HG03060 (cell line): ENCODE measurements around the gene OBSCN.

Experiments used
- ATAC-seq: cut with Tn5 transposase; IDR thresholded peaks from one replicate; pipeline ENCODE4 v1.9.1; 2021; ENCODE audit warnings: low read depth, moderate number of reproducible peaks; ENCODE audit not compliant: unreplicated experiment

Gene OBSCN

GRCh38 chr1:228273720-228274451 lies 66.0 kb downstream of the OBSCN start:
- no peak for ATAC-seq

GRCh38 chr1:228274452-228275178 lies 66.8 kb downstream of the OBSCN start:
- no peak for ATAC-seq

GRCh38 chr1:228275179-228275429 lies 67.3 kb downstream of the OBSCN start:
- ATAC-seq = no peak

- no peak for ATAC-seq
Measured at GRCh38 chr1:228275430-228276173, 67.8 kb downstream of the OBSCN start.

- ATAC-seq = no peak
Measured at GRCh38 chr1:228276174-228276831, 68.5 kb downstream of the OBSCN start.

- ATAC-seq = no peak
Measured at GRCh38 chr1:228276901-228277490, 69.2 kb downstream of the OBSCN start.

- no peak for ATAC-seq
Measured at GRCh38 chr1:228277491-228278431, 69.9 kb downstream of the OBSCN start.

- ATAC-seq = no peak
Measured at GRCh38 chr1:228278432-228278941, 70.6 kb downstream of the OBSCN start.

- no peak for ATAC-seq
Measured at GRCh38 chr1:228279011-228279721, 71.3 kb downstream of the OBSCN start.

GRCh38 chr1:228279722-228280105 lies 71.9 kb downstream of the OBSCN start:
- ATAC-seq = no peak

GRCh38 chr1:228280106-228280901 lies 72.5 kb downstream of the OBSCN start:
- no peak for ATAC-seq

GRCh38 chr1:228280961-228281591 lies 73.2 kb downstream of the OBSCN start:
- no peak for ATAC-seq

- no peak for ATAC-seq
Measured at GRCh38 chr1:228281631-228282328, 73.9 kb downstream of the OBSCN start.

- no peak for ATAC-seq
Measured at GRCh38 chr1:228282329-228283042, 74.6 kb downstream of the OBSCN start.

- no peak for ATAC-seq
Measured at GRCh38 chr1:228283043-228283371, 75.2 kb downstream of the OBSCN start.

- ATAC-seq = no peak
Measured at GRCh38 chr1:228283476-228284147, 75.8 kb downstream of the OBSCN start.
